Measurements from ENCODE around the gene PDSS2. TPM values are rescaled to one million over a fixed set of nuclear protein-coding genes. Genes with fewer than 3 reads are reported as not detected.
"Not testable (repeated sequence)": the region's sequence is repeated elsewhere in the genome, so short reads cannot be mapped to it uniquely, and the experiment has no call there.

Gene PDSS2
- total RNA-seq, 1 donor from 2014 or later: 14.9 TPM

- Mint-ChIP-seq H3K36me3 (ENCODE audit: low read depth) (peaks cover 18% of the 10 kb centered on the region), H3K27me3 (ENCODE audit: low read depth) (no peaks in the 10 kb centered on the region), H3K9me3 (peaks cover 8% of the 10 kb centered on the region), H3K4me3 (no peak overlapping the region), H3K4me1 (no peaks in the 10 kb centered on the region), H3K27ac (ENCODE audit: unreplicated experiment) (no peak overlapping the region)
- TF ChIP-seq CTCF (conservative IDR thresholded peaks at IDR 0.05): no peak
- no peak for DNase-seq (ENCODE audit: low read depth, low spot score)
These were observed 72.5 kb downstream of the PDSS2 start for GRCh38 chr6:107386904-107387303.

- no peak for TF ChIP-seq CTCF (conservative IDR thresholded peaks at IDR 0.05)
- DNase-seq (ENCODE audit: low read depth, low spot score): no peak
- Mint-ChIP-seq H3K27me3 (ENCODE audit: low read depth) (no peaks in the 10 kb centered on the region), H3K4me3 (no peak overlapping the region), H3K4me1 (no peaks in the 10 kb centered on the region), H3K27ac (ENCODE audit: unreplicated experiment) (no peak overlapping the region), H3K36me3 (ENCODE audit: low read depth) (peaks cover 18% of the 10 kb centered on the region), H3K9me3 (peaks cover 8% of the 10 kb centered on the region)
These were observed 73.0 kb downstream of the PDSS2 start for GRCh38 chr6:107386340-107386739.

DNA sequence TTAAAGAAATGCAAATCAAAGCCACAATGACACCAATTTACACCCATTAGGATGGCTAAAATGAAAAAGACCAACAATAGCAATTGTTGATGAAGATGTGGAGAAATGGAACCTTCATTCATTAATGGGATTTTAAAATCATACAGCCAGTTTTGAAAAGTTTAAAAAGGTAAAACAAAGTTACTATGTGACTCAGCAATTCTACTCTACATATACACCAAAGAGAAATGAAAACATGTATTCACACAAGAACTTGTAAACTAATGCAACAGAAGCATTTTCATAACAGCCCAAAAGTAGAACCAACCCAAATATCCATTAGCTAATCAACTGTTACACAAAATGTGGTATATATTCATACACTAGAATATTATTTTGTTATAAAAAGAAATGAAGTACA is 75.7 kb downstream of the PDSS2 start:
- H3K4me1 Mint-ChIP-seq: no peaks in the 10 kb centered on the region
- DNase-seq (ENCODE audit: low read depth, low spot score): no peak
- H3K9me3 Mint-ChIP-seq: peaks cover 9% of the 10 kb centered on the region
- no peak overlapping the region for H3K4me3 Mint-ChIP-seq
- no peak overlapping the region for H3K27ac Mint-ChIP-seq (ENCODE audit: unreplicated experiment)
- no peak for TF ChIP-seq CTCF (conservative IDR thresholded peaks at IDR 0.05)
- peaks cover 16% of the 10 kb centered on the region for H3K36me3 Mint-ChIP-seq (ENCODE audit: low read depth)
- no peaks in the 10 kb centered on the region for H3K27me3 Mint-ChIP-seq (ENCODE audit: low read depth)

- H3K36me3 Mint-ChIP-seq (ENCODE audit: low read depth): peaks cover 11% of the 10 kb centered on the region
- TF ChIP-seq CTCF (conservative IDR thresholded peaks at IDR 0.05): no peak
- no peak overlapping the region for H3K4me3 Mint-ChIP-seq
- H3K27me3 Mint-ChIP-seq (ENCODE audit: low read depth): no peaks in the 10 kb centered on the region
- DNase-seq (ENCODE audit: low read depth, low spot score): no peak
- H3K4me1 Mint-ChIP-seq: no peaks in the 10 kb centered on the region
- H3K27ac Mint-ChIP-seq (ENCODE audit: unreplicated experiment): no peak overlapping the region
- H3K9me3 Mint-ChIP-seq: peaks cover 9% of the 10 kb centered on the region
These were observed 85.1 kb downstream of the PDSS2 start for GRCh38 chr6:107374264-107374663.

DNA sequence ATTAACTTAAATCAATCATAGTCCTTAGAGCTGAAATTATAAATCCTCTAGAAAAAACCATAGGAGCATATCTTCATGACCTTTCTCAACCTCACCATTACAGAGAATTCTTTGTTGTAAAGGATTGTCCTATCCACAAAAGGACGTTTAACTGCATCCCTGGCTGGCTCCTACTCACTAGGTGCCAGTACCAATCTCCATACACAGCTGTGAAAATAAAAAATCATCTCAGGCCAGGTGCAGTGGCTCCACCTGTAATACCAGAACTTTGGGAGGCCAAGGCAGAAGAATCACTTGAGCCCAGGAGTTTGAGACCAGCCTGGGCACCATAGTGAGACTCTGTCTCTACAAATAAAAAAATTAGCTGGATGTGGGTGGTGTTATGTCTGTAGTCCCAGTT is 89.9 kb downstream of the PDSS2 start:
- DNase-seq (ENCODE audit: low read depth, low spot score): no peak
- Mint-ChIP-seq H3K9me3 (peaks cover 3% of the 10 kb centered on the region), H3K27ac (ENCODE audit: unreplicated experiment) (no peak overlapping the region), H3K27me3 (ENCODE audit: low read depth) (no peaks in the 10 kb centered on the region), H3K4me1 (peaks cover 5% of the 10 kb centered on the region), H3K4me3 (no peak overlapping the region), H3K36me3 (ENCODE audit: low read depth) (no peaks in the 10 kb centered on the region)
- TF ChIP-seq CTCF (conservative IDR thresholded peaks at IDR 0.05): no peak

GRCh38 chr6:107368471-107368870 is 90.9 kb downstream of the PDSS2 start:
- TF ChIP-seq CTCF (conservative IDR thresholded peaks at IDR 0.05): no peak
- Mint-ChIP-seq H3K9me3 (peaks cover 6% of the 10 kb centered on the region), H3K36me3 (ENCODE audit: low read depth) (peaks cover 5% of the 10 kb centered on the region), H3K27me3 (ENCODE audit: low read depth) (no peaks in the 10 kb centered on the region), H3K4me1 (peaks cover 5% of the 10 kb centered on the region), H3K27ac (ENCODE audit: unreplicated experiment) (no peak overlapping the region), H3K4me3 (no peak overlapping the region)
- no peak for DNase-seq (ENCODE audit: low read depth, low spot score)

GRCh38 chr6:107364173-107364572 is 95.2 kb downstream of the PDSS2 start:
- H3K9me3 Mint-ChIP-seq: peaks cover 11% of the 10 kb centered on the region
- H3K36me3 Mint-ChIP-seq (ENCODE audit: low read depth): peaks cover 18% of the 10 kb centered on the region
- DNase-seq (ENCODE audit: low read depth, low spot score); H3K27me3 Mint-ChIP-seq (ENCODE audit: low read depth); H3K4me3 Mint-ChIP-seq; H3K27ac Mint-ChIP-seq (ENCODE audit: unreplicated experiment): not testable (repeated sequence)
- peaks cover 17% of the 10 kb centered on the region for H3K4me1 Mint-ChIP-seq

Data from neural crest cell (in vitro differentiated cells).